ENCODE results near the gene IFNGR2.

The IFNGR2 gene

DNA sequence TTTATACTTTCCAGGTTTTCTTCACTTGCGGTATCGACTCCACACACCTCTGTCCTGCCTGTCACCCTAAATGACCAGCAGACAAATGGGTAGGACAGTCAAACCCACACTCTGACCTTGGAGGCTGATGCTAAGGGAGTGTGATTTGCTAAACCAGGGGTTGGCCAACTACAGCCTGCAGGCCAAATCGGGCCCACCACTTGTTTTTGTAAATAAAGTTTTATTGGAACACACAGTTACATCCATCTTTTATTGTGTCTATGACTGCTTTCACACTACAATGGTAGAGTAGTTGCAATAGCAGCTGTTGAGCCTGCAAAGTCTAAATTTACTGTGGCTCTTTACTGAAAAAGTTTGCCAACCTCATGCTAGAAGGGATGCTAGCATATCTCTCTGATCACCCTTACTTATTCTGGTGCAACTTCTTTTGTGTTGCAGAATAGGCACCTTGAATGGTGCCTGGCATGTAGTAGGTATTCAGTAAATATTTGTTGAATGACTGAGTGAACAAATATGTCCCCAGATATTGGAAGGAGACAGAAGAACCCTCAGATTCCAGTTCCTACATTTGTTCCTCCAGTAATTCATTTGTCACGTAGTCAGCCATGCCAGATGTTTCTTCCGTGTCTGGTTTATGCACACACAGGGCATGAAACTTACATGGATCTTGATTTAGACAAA lies 18.6 kb downstream of the IFNGR2 start:
- TF ChIP-seq, protein P1, sequence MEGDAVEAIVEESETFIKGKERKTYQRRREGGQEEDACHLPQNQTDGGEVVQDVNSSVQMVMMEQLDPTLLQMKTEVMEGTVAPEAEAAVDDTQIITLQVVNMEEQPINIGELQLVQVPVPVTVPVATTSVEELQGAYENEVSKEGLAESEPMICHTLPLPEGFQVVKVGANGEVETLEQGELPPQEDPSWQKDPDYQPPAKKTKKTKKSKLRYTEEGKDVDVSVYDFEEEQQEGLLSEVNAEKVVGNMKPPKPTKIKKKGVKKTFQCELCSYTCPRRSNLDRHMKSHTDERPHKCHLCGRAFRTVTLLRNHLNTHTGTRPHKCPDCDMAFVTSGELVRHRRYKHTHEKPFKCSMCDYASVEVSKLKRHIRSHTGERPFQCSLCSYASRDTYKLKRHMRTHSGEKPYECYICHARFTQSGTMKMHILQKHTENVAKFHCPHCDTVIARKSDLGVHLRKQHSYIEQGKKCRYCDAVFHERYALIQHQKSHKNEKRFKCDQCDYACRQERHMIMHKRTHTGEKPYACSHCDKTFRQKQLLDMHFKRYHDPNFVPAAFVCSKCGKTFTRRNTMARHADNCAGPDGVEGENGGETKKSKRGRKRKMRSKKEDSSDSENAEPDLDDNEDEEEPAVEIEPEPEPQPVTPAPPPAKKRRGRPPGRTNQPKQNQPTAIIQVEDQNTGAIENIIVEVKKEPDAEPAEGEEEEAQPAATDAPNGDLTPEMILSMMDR (IDR thresholded peaks at IDR 0.05) = no peak
- Histone ChIP-seq H3K9me3 (no peaks in the 10 kb centered on the region), H3K27me3 (no peaks in the 10 kb centered on the region), H3K4me1 (ENCODE audit: control insufficient read depth in 1 of 2, insufficient read depth in 1 of 2, low read depth in 1 of 2, low read length in 1 of 2) (no peaks in the 10 kb centered on the region), H3K36me3 (peaks cover 100% of the 10 kb centered on the region), H3K4me3 (ENCODE audit: low read depth in 1 of 2, low read length in 1 of 2) (no peak overlapping the region), H3K27ac (peak overlapping the region; percentile 1)

DNA sequence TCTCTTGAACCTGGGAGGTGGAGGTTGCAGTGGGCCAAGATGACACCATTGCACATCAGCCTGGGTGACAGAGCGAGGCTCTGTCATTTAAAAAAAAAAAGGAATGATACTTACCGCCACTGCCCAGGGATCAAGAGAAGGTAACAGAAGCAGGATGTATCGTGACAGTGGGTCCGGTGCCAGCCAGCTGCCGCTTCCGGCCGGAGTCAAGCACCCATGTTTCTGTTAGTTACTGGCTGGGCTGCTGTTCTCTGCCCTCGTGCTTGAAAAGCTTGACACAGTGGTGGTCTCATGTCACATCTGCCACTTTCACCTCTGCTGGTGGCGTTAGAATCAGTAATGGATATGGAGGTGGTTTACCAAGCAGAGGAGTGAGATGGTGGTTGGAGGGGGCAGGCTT lies 21.0 kb downstream of the IFNGR2 start:
- Histone ChIP-seq H3K27me3 (no peaks in the 10 kb centered on the region), H3K4me1 (ENCODE audit: control insufficient read depth in 1 of 2, insufficient read depth in 1 of 2, low read depth in 1 of 2, low read length in 1 of 2) (no peaks in the 10 kb centered on the region), H3K27ac (no peak overlapping the region), H3K4me3 (ENCODE audit: low read depth in 1 of 2, low read length in 1 of 2) (no peak overlapping the region), H3K36me3 (peaks cover 100% of the 10 kb centered on the region), H3K9me3 (no peaks in the 10 kb centered on the region)
- TF ChIP-seq, protein P1 (IDR thresholded peaks at IDR 0.05) = no peak

DNA sequence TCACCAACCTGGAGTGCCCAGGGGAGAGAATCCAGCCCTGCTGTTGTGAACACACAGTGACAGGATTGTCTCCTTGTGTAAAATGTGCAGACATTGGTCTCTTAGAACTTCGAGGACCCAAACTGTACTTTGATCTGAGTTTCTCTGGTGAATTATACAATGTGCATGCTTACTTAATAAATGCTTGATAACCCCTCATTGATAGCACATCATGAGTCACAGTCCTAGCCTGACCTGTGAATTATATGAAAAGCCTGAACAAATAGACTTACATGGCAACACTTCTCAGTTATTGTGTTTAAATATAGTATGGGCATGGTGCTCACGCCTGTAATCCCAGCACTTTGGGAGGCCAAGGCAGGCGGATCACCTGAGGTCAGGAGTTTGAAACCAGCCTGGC lies 22.6 kb downstream of the IFNGR2 start:
- Histone ChIP-seq H3K27ac (peak overlapping the region; percentile 21), H3K9me3 (no peaks in the 10 kb centered on the region), H3K36me3 (peaks cover 100% of the 10 kb centered on the region), H3K4me3 (ENCODE audit: low read depth in 1 of 2, low read length in 1 of 2) (no peak overlapping the region), H3K27me3 (no peaks in the 10 kb centered on the region), H3K4me1 (ENCODE audit: control insufficient read depth in 1 of 2, insufficient read depth in 1 of 2, low read depth in 1 of 2, low read length in 1 of 2) (no peaks in the 10 kb centered on the region)
- TF ChIP-seq, protein P1 (IDR thresholded peaks at IDR 0.05) = no peak

DNA sequence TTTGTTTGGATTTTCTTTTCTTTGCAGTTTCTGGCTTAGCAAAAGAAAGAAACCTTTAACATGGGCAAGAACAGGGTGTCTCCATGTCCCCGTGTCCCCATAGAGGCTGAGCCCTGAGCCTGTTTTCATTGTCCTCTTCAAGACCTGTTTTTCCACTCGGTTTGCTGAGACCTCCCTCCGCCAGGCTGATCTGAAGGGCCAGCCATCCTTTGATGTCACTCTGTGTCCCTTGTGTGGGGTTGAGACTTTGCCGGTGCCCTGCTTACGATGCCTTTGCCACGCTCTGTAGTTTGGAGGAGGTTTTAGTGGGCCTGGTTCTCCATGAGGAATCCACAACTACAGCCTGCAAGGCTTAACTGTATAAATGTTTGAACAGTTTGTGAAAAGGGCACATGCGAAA lies 23.8 kb downstream of the IFNGR2 start:
- Histone ChIP-seq H3K4me3 (ENCODE audit: low read depth in 1 of 2, low read length in 1 of 2) (no peak overlapping the region), H3K4me1 (ENCODE audit: control insufficient read depth in 1 of 2, insufficient read depth in 1 of 2, low read depth in 1 of 2, low read length in 1 of 2) (no peaks in the 10 kb centered on the region), H3K9me3 (no peaks in the 10 kb centered on the region), H3K27ac (peak overlapping the region; percentile 0), H3K27me3 (no peaks in the 10 kb centered on the region), H3K36me3 (peaks cover 100% of the 10 kb centered on the region)
- TF ChIP-seq, protein P1 (IDR thresholded peaks at IDR 0.05) = no peak

DNA sequence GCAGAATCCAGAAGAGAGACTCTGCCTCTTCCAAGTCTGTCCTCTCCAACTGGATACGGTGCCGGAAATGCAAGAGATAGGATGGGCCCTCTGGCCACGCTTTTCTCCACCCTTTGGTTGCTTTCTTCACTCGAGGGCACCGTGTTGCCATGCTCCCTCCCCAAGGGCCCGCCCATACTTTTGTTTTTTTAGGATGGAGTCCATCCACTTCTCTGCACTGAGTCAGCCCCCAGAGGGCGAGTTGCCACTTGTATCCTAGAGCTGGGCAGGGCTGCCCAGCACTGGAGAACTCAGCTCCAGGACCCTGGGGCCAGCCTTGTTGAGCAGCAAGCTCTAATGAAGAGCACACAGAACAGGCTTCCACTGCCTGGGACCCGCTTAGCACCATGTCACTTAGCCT lies 25.5 kb downstream of the IFNGR2 start:
- no peaks in the 10 kb centered on the region for H3K27me3 ChIP-seq
- TF ChIP-seq, protein P1 (IDR thresholded peaks at IDR 0.05) = no peak
- peak overlapping the region; percentile 23 for H3K27ac ChIP-seq
- peaks cover 0 to 6% of the 10 kb centered on the region in 2 experiments for H3K4me1 ChIP-seq (ENCODE audit: control insufficient read depth in 1 of 2, insufficient read depth in 1 of 2, low read depth in 1 of 2, low read length in 1 of 2)
- no peak overlapping the region for H3K4me3 ChIP-seq (ENCODE audit: low read depth in 1 of 2, low read length in 1 of 2)
- peaks cover 11% of the 10 kb centered on the region for H3K9me3 ChIP-seq
- H3K36me3 ChIP-seq = peaks cover 100% of the 10 kb centered on the region

Data from neutrophil (primary cell).